Ishikawa (cell line): ENCODE results near the gene INPP5J.

Experiments
- CEBPB ChIP-seq: IDR thresholded peaks from 2 replicates; pipeline ENCODE4 v1.6.1; 2012
- CREB1 ChIP-seq: IDR thresholded peaks from 2 replicates; pipeline ENCODE4 v1.6.1; 2012; ENCODE audit warnings: low read depth
- EGR1 ChIP-seq: IDR thresholded peaks from 2 replicates; pipeline ENCODE4 v1.6.1; 2012
- EP300 ChIP-seq: IDR thresholded peaks from 2 replicates; pipeline ENCODE4 v1.6.1; 2012; ENCODE audit warnings: borderline replicate concordance
- FOXM1 ChIP-seq: IDR thresholded peaks from 2 replicates; pipeline ENCODE4 v1.6.1; 2012; ENCODE audit warnings: low read depth, borderline replicate concordance
- MAX ChIP-seq: IDR thresholded peaks from 2 replicates; pipeline ENCODE4 v1.6.1; 2012
- NFIC ChIP-seq: IDR thresholded peaks from 2 replicates; pipeline ENCODE4 v1.6.1; 2012
- RAD21 ChIP-seq: IDR thresholded peaks from 2 replicates; pipeline ENCODE4 v1.6.1; 2012; ENCODE audit warnings: low read depth
- REST ChIP-seq: IDR thresholded peaks from 2 replicates; pipeline ENCODE4 v1.6.1; 2012; ENCODE audit warnings: low read depth, mild to moderate bottlenecking
- TAF1 ChIP-seq: IDR thresholded peaks from 2 replicates; pipeline ENCODE4 v1.6.1; 2012; ENCODE audit warnings: low read depth, mild to moderate bottlenecking
- TEAD4 ChIP-seq: IDR thresholded peaks from 2 replicates; pipeline ENCODE4 v1.6.1; 2012
- USF1 ChIP-seq: IDR thresholded peaks from 2 replicates; pipeline ENCODE4 v1.6.1; 2012
- YY1 ChIP-seq: IDR thresholded peaks from 2 replicates; pipeline ENCODE4 v1.6.1; 2012; ENCODE audit warnings: low read depth
- ZBTB7A ChIP-seq: IDR thresholded peaks from 2 replicates; pipeline ENCODE4 v1.6.1; 2012; ENCODE audit warnings: low read depth

- TF ChIP-seq EP300, result no peak
- no peak for TF ChIP-seq USF1
- no peak for TF ChIP-seq TEAD4
- no peak for TF ChIP-seq EGR1
- TF ChIP-seq CEBPB, result no peak
- no peak for TF ChIP-seq TAF1
- no peak for TF ChIP-seq YY1
- TF ChIP-seq CREB1, result no peak
- no peak for TF ChIP-seq NFIC
- TF ChIP-seq FOXM1, result no peak
- TF ChIP-seq REST, result no peak
- no peak for TF ChIP-seq MAX
- TF ChIP-seq RAD21, result no peak
- no peak for TF ChIP-seq ZBTB7A
Observed at GRCh38 chr22:31143038-31143437, 20.3 kb downstream of the INPP5J start.
